Activated CD4-positive, alpha-beta T cell treated with anti-CD3 and anti-CD28 coated beads, Interleukin-2, amount 50 U/mL, for 4 hours (primary cell): ENCODE measurements around the gene SLC35E1.

ENCODE experiments used
- DNase-seq, 2 experiments: peaks; one replicate each; pipeline ENCODE4 v3.0.0-alpha.2; 2020

The SLC35E1 gene

GRCh38 chr19:16572332-16573211 lies at the start of gene SLC35E1:
Gene SLC35E1 (minus strand): TSS chr19:16572415. CDS start chr19:16572364, 51 bp downstream.
- DNase-seq = peak; percentile 86

GRCh38 chr19:16621165-16621800 lies 49.1 kb upstream of the SLC35E1 start:
- no peak for DNase-seq

- no peak for DNase-seq
Measured at GRCh38 chr19:16620584-16620983, 48.4 kb upstream of the SLC35E1 start.

DNA sequence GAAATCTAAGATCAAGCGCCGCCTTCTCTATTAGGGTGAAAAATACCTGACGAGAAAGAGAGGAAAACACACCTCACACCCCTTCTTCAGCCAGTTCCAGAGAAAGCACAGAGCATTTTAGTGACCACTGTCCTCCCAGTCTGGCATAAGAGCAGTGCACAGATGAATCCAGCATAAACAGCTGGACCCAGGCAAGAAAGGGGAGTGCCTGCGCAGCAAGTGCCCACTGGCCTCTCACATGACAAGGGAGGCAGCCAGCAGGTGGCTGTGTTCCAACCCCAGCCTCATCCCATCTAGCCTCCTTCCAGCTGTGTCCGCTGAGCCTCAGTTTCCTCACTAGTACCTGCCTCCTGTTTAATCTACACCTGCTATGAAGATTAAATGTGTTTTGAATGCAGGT lies 47.8 kb upstream of the SLC35E1 start:
- no peak for DNase-seq

DNA sequence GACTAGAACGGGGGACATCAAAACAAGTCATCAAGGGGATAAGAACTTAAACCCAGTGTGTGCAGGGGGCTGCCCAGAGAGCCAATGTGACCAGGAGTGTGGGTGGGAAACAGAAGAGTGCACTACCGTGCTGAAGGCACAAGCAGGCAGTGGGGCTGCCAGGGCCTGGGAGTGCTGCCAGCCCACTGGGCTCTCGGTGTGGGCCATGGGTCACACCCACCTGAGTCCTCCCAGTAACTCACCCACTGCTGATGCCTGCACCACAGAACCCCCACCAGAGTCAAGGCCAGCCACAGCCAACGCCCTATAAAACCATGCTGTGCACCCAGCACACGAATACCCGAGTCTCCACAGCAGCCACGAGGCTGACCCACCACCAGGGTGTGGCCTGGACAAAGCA lies 47.2 kb upstream of the SLC35E1 start:
- DNase-seq = no peak

- no peak for DNase-seq
Measured at GRCh38 chr19:16618248-16618647, 46.0 kb upstream of the SLC35E1 start.

DNA sequence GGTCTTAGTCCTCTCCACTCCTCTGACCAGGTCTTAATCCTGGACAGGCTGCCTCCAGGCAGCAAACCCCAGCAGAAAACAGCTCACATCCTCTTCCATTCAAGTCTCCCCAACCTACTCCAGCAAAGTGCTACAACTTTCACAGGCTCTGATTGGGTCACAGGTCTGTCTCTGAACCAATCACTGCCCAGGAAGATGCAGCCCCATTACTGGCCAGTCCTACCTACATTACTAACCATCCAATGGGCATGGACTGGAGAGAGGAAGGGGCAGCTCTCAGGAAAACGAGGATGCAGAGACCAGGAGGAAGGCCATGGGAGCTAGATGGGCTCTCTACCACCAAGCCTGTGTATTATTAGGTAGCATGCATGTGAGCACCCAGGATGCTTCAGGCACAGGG lies 43.6 kb upstream of the SLC35E1 start:
- no peak for DNase-seq

DNA sequence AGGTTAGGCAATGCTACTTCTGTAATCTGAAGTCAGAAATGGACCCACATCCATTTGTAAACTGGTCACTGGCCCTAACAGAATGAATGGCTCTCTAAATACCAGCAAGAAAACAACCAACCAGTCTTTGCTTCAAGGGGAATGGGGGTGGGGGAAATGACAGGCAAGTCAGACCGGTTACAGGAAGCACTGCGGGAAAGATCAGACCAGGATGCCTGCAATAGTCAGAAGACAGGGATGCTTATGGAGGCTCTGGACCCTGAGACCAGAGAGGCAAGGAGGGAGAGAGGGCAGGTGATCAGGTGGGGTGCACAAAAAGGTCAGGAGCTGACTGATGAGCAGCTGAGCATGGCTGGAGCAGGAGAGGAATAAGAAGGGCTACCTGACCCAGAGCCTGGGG lies 42.7 kb upstream of the SLC35E1 start:
- DNase-seq = no peak

DNA sequence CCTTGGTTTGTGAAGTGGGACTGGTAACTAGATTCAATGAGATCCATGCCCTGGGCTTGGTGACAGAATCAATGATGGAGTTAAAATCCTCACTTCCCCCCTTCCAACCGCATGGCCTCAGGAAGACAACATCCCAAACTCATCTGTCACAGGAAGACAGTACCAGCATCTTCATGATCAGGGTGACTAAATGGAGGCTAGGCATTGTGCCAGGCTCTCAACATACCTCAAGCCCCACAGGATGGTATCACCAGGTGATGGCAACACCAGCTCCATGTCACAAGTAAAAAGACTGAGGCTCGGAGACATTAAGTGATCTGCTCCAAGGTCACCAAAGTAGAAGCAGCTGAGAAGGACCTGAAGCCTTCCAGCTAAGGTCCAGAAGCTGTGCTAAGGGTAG lies 41.6 kb upstream of the SLC35E1 start:
- DNase-seq = no peak

DNA sequence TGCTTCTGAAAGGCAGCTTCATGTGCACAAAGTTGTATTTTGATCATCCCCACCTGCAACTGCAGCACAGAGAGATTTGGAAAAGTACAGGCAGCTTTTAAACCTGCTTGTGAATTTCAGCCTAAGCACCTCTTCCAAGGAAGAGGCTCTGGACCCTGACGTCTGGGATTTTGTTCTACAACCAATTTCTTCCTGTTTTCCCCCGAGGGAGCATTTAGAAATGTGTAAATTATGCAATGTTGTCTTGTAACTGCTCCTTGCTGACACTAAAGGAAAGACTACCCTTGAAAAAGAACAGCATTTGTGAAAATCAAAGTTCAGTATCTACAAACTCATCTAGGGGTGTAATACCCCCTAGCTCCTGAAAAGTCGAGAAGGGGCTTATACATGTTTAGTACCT lies 40.4 kb upstream of the SLC35E1 start:
- no peak for DNase-seq

GRCh38 chr19:16611121-16611520 lies 38.9 kb upstream of the SLC35E1 start:
- no peak for DNase-seq

DNA sequence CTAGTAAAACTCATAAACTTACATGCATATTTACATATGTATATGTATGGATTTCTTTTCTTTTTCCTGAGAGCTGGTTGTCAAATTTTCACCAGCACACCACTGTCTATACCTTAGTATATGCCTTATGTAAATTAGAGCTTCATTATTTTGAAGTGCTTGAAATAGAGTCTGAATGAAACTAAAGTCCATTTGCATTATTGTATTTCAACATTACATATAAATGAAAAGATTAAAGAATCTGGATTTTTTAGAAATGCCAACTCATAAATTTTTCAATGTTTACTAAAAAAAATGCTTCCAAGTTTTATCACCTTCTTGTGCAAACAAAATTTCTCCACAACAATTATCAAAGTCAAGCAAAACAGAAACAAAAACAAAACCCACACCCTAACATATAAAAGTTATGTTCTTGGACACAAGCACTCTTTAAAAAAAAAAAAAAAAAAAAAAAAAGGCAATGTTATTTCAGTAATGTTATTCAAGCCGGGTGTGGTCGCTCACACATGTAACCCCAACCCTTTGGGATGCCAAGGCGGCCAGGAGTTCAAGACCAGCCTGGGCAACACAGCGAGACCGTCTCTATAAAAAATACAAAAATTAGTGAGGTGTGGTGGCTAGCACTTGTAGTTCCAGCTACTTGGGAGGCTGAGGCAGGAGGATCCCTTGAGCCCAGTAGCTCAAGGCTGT lies 37.4 kb upstream of the SLC35E1 start:
- DNase-seq = no peak

DNA sequence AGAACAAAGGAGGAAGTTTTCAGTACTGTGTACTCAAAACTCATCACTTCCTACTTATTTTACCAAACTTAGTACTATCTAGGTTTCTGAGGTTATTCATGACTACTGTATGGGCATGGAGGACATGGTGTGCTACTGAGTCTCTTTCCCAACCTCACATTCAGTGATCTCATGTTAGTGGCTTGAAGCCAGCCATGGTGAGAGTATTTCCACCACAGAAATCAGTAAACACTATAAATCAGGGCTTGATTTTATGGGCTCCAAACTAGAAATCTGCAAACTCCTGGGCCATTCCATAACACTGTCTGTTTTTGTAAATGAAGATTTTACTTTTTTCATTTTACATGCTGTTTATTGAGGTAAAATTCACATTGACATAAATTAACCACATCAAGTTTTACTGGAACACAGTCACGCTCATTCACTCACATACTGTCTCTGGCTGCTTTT lies 36.1 kb upstream of the SLC35E1 start:
- no peak for DNase-seq

DNA sequence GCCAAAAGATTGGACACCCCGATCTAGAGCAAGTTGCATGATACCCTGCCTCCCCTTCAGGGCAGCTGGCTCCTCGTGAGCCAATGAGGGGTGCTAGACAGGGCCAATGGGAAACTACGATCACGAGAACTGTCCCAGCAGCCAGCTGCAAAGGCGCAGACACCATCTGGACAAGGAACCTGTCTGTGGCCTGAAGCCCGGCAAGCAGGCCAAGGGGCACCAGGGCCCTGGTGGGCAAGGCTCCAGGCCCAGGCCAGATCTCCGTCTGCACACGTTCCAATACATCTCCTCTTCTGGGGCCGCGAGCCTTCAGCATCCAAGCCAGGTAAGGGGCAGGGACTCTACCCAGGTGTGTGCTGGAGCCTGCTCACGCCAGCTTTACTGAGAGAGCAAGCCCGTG lies 35.6 kb upstream of the SLC35E1 start:
- no peak for DNase-seq

GRCh38 chr19:16605553-16605994 lies 33.4 kb upstream of the SLC35E1 start:
- no peak for DNase-seq

- DNase-seq = no peak
Measured at GRCh38 chr19:16605115-16605514, 32.9 kb upstream of the SLC35E1 start.

DNA sequence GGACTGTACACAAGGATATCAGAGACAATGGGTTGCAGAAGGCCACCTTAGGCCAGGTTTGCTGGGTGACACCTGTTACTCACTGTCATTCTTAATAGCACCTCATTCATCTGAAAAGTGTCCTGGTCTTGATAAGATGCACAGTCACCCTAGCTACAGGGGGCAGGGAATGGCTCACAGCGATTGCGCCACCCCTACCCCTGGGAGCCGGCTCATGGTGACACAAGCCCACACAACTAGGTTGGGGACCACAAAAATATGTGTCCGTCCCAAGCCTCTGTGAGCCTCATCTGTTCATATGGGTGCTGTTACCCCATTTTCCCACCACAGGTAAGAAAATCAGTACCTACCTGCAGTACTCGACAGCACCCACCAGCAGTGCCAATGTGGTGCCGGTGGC lies 32.4 kb upstream of the SLC35E1 start:
- no peak for DNase-seq

GRCh38 chr19:16603090-16603489 lies 30.9 kb upstream of the SLC35E1 start:
- no peak for DNase-seq

- no peak for DNase-seq
Measured at GRCh38 chr19:16601378-16602052, 29.3 kb upstream of the SLC35E1 start.

GRCh38 chr19:16600824-16601223 lies 28.6 kb upstream of the SLC35E1 start:
- DNase-seq = no peak

GRCh38 chr19:16599655-16600346 lies 27.6 kb upstream of the SLC35E1 start:
- no peak for DNase-seq

- no peak for DNase-seq
Measured at GRCh38 chr19:16598848-16599247, 26.6 kb upstream of the SLC35E1 start.
